ENCODE measurements around the gene APOD. TPM values are rescaled to one million over a fixed set of nuclear protein-coding genes. Genes with fewer than 3 reads are reported as not detected.
"Not testable (repeated sequence)": the region's sequence is repeated elsewhere in the genome, so short reads cannot be mapped to it uniquely, and the experiment has no call there.

APOD gene
- total RNA-seq, 1 experiment from 2014 or later, result not detected

DNA sequence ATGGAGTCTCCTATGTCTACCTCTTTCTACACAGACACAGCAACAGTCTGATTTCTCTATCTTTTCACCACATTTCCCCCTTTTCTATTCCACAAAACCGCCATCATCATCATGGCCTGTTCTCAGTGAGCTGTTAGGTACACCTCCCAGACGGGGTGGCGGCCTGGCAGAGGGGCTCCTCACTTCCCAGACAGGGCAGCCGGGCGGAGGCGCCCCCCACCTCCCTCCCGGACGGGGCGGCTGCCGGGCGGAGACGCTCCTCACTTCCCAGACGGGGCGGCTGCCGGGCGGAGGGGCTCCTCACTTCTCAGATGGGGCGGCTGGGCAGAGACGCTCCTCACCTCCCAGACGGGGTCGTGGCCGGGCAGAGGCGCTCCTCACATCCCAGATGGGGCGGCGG is 15.8 kb upstream of the APOD start:
- intact Hi-C loops (cut with micrococcal nuclease; ENCODE audit: unreplicated experiment); CTCF ChIA-PET; H3K9me3 ChIP-seq (ENCODE audit: low read depth, low read length, poor library complexity, severe bottlenecking); H3K4me3 ChIP-seq (ENCODE audit: low read depth, low read length, poor library complexity, severe bottlenecking); POLR2A ChIA-PET (ENCODE audit: low non-redundant PET); DNase-seq (ENCODE audit: low spot score); H3K27me3 ChIP-seq (replicated peaks; ENCODE audit: insufficient read depth, low read depth, low read length, poor library complexity); H3K27ac ChIP-seq (ENCODE audit: low read depth, low read length, poor library complexity, severe bottlenecking); H3K36me3 ChIP-seq (ENCODE audit: insufficient read depth, low read length, poor library complexity, severe bottlenecking); BruUV-seq (replicated peaks): not testable (repeated sequence)
- H3K4me1 ChIP-seq (ENCODE audit: insufficient read depth, low read length, poor library complexity, severe bottlenecking), result peaks cover 21% of the 10 kb centered on the region

DNA sequence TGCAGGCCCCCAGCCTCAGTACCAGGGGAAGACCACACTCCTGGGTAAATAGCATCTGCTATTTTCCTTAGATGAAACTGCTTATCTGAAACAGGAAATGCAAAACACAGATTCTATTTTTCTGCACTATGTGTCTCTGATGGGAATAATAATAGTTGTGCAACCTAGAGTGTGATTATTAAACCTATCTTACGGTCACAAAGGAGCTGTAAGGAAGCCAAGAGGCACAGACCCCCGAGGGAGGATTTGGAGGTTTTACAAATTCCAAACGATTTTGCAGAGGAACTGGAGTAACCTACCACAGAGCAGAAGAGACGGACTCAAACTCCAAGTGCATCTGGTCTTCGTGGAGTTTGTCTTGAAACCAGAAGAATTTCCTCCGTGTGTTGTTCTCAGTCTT is 14.1 kb upstream of the APOD start:
- BruUV-seq (replicated peaks), result no TSS peak
- DNase-seq (ENCODE audit: low spot score), result peak; percentile 48
- CTCF ChIA-PET, result interaction anchor here (0.6 kb wide), 1 partner anchor 13 kb away, joined by 3 read pairs; no protein-coding TSS in a partner anchor
- peaks cover 21% of the 10 kb centered on the region for H3K4me1 ChIP-seq (ENCODE audit: insufficient read depth, low read length, poor library complexity, severe bottlenecking)
- POLR2A ChIA-PET (ENCODE audit: low non-redundant PET), result interaction anchor here (0.7 kb wide), 1 partner anchor 116 kb away, joined by 3 read pairs; no protein-coding TSS in a partner anchor
- intact Hi-C loops (cut with micrococcal nuclease; ENCODE audit: unreplicated experiment), result no loop called here
- TF ChIP-seq, protein P1, sequence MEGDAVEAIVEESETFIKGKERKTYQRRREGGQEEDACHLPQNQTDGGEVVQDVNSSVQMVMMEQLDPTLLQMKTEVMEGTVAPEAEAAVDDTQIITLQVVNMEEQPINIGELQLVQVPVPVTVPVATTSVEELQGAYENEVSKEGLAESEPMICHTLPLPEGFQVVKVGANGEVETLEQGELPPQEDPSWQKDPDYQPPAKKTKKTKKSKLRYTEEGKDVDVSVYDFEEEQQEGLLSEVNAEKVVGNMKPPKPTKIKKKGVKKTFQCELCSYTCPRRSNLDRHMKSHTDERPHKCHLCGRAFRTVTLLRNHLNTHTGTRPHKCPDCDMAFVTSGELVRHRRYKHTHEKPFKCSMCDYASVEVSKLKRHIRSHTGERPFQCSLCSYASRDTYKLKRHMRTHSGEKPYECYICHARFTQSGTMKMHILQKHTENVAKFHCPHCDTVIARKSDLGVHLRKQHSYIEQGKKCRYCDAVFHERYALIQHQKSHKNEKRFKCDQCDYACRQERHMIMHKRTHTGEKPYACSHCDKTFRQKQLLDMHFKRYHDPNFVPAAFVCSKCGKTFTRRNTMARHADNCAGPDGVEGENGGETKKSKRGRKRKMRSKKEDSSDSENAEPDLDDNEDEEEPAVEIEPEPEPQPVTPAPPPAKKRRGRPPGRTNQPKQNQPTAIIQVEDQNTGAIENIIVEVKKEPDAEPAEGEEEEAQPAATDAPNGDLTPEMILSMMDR (conservative IDR thresholded peaks at IDR 0.05; ENCODE audit: low read depth, low read length), result no peak
- no peak for TF ChIP-seq EZH2 (IDR thresholded peaks at IDR 0.05; ENCODE audit: borderline replicate concordance, low read depth, low read length, poor library complexity, severe bottlenecking)
- H3K4me3 ChIP-seq (ENCODE audit: low read depth, low read length, poor library complexity, severe bottlenecking), result no peak overlapping the region
- H3K27me3 ChIP-seq (replicated peaks; ENCODE audit: insufficient read depth, low read depth, low read length, poor library complexity), result no peaks in the 10 kb centered on the region
- no peaks in the 10 kb centered on the region for H3K36me3 ChIP-seq (ENCODE audit: insufficient read depth, low read length, poor library complexity, severe bottlenecking)
- no peaks in the 10 kb centered on the region for H3K9me3 ChIP-seq (ENCODE audit: low read depth, low read length, poor library complexity, severe bottlenecking)
- no peak overlapping the region for H3K27ac ChIP-seq (ENCODE audit: low read depth, low read length, poor library complexity, severe bottlenecking)

DNA sequence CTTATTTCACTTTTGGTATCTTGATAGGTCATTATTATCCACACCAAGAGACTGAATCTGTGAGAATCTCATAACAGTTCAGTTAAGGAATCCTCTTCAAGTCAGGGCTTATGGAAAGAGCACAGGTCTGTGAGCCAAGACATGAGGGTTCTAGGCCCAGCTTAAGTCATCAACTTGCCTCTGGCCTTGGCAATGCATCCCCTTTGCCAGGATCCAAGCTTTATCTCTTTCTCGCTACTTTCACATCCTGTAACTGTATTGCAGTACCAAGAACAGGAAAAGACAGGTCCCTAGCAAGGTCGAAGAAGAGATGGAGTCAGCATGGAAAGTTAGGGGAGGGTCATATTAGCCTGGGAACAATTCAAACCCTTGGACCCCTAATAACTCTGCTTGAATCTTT is 13.5 kb upstream of the APOD start:
- H3K27ac ChIP-seq (ENCODE audit: low read depth, low read length, poor library complexity, severe bottlenecking), result no peak overlapping the region
- no peak for DNase-seq (ENCODE audit: low spot score)
- peaks cover 21% of the 10 kb centered on the region for H3K4me1 ChIP-seq (ENCODE audit: insufficient read depth, low read length, poor library complexity, severe bottlenecking)
- POLR2A ChIA-PET (ENCODE audit: low non-redundant PET), result no interaction called here
- no peak overlapping the region for H3K4me3 ChIP-seq (ENCODE audit: low read depth, low read length, poor library complexity, severe bottlenecking)
- intact Hi-C loops (cut with micrococcal nuclease; ENCODE audit: unreplicated experiment), result no loop called here
- no peaks in the 10 kb centered on the region for H3K9me3 ChIP-seq (ENCODE audit: low read depth, low read length, poor library complexity, severe bottlenecking)
- H3K36me3 ChIP-seq (ENCODE audit: insufficient read depth, low read length, poor library complexity, severe bottlenecking), result no peaks in the 10 kb centered on the region
- BruUV-seq (replicated peaks), result no TSS peak
- TF ChIP-seq, protein P1 (conservative IDR thresholded peaks at IDR 0.05; ENCODE audit: low read depth, low read length), result no peak
- TF ChIP-seq EZH2 (IDR thresholded peaks at IDR 0.05; ENCODE audit: borderline replicate concordance, low read depth, low read length, poor library complexity, severe bottlenecking), result no peak
- H3K27me3 ChIP-seq (replicated peaks; ENCODE audit: insufficient read depth, low read depth, low read length, poor library complexity), result no peaks in the 10 kb centered on the region
- CTCF ChIA-PET, result no interaction called here

DNA sequence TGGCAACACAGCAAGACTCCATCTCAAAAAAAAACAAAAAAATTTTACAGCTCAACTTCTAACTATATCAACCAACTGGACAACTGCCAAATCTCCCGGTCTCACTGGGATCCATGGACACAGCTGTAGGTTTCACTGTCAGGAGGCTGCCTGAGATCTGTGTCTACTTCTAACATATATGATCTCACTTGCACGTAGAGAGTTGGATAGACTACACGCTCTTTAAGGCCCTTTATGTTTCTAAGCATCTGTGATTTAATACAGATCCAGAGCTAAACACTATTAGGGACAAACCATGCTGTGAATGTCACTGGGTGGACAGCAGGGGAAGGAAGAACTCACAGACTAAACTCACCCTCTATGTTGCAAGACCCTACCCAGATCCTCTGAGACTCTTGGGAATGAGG is 13.0 kb upstream of the APOD start:
- POLR2A ChIA-PET (ENCODE audit: low non-redundant PET), result no interaction called here
- CTCF ChIA-PET, result no interaction called here
- no TSS peak for BruUV-seq (replicated peaks)
- no peaks in the 10 kb centered on the region for H3K27me3 ChIP-seq (replicated peaks; ENCODE audit: insufficient read depth, low read depth, low read length, poor library complexity)
- no peak overlapping the region for H3K4me3 ChIP-seq (ENCODE audit: low read depth, low read length, poor library complexity, severe bottlenecking)
- intact Hi-C loops (cut with micrococcal nuclease; ENCODE audit: unreplicated experiment), result no loop called here
- TF ChIP-seq EZH2 (IDR thresholded peaks at IDR 0.05; ENCODE audit: borderline replicate concordance, low read depth, low read length, poor library complexity, severe bottlenecking), result no peak
- TF ChIP-seq, protein P1 (conservative IDR thresholded peaks at IDR 0.05; ENCODE audit: low read depth, low read length), result no peak
- no peak overlapping the region for H3K27ac ChIP-seq (ENCODE audit: low read depth, low read length, poor library complexity, severe bottlenecking)
- no peaks in the 10 kb centered on the region for H3K36me3 ChIP-seq (ENCODE audit: insufficient read depth, low read length, poor library complexity, severe bottlenecking)
- no peak for DNase-seq (ENCODE audit: low spot score)
- peaks cover 21% of the 10 kb centered on the region for H3K4me1 ChIP-seq (ENCODE audit: insufficient read depth, low read length, poor library complexity, severe bottlenecking)
- no peaks in the 10 kb centered on the region for H3K9me3 ChIP-seq (ENCODE audit: low read depth, low read length, poor library complexity, severe bottlenecking)

All from A673 (cell line).